ENCODE measurements around the gene GNAZ. TPM values are rescaled to one million over a fixed set of nuclear protein-coding genes. Genes with fewer than 3 reads are reported as not detected.

The GNAZ gene
- total RNA-seq, 4 donors from 2014 or later, result 4.2 to 8.2 (median 4.8) TPM

DNA sequence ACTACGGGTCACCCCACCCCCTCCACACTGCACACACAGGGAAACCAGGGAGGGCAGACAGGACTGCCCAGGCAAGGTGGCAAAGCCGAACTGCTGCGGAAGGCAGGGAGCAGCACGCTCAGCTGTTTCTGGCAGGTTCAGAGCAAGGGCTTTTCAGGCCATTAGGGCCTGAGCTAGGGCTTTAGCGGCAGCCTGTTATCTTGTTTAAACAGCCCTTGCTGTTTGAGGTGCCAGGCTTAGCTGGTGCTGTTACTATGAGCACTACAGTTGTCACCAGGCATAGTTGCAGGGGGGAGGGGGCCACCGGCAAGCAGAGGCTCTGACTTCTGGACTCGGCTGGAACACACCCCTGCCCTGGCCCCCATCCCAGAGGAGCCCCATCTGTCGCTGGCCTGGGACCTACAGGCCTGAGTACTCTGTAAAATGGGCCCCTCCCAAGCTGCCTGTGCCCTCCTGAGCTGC, 36.6 kb downstream of the GNAZ start:
- no peaks in the 10 kb centered on the region for H3K27me3 ChIP-seq
- no peak overlapping the region for H3K4me3 ChIP-seq (replicated peaks in 1 of 3)
- DNase-seq, result peak; percentile 13 to 33
- WGBS, 2 donors, result 79 to 87% methylated on average over 4 to 5 of the region's 8 CpGs
- H3K27ac ChIP-seq, result no peak overlapping the region
- peaks cover 0 to 18% of the 10 kb centered on the region in 2 donors for H3K4me1 ChIP-seq
- H3K36me3 ChIP-seq, result no peaks in the 10 kb centered on the region
- TF ChIP-seq, protein P1, sequence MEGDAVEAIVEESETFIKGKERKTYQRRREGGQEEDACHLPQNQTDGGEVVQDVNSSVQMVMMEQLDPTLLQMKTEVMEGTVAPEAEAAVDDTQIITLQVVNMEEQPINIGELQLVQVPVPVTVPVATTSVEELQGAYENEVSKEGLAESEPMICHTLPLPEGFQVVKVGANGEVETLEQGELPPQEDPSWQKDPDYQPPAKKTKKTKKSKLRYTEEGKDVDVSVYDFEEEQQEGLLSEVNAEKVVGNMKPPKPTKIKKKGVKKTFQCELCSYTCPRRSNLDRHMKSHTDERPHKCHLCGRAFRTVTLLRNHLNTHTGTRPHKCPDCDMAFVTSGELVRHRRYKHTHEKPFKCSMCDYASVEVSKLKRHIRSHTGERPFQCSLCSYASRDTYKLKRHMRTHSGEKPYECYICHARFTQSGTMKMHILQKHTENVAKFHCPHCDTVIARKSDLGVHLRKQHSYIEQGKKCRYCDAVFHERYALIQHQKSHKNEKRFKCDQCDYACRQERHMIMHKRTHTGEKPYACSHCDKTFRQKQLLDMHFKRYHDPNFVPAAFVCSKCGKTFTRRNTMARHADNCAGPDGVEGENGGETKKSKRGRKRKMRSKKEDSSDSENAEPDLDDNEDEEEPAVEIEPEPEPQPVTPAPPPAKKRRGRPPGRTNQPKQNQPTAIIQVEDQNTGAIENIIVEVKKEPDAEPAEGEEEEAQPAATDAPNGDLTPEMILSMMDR (IDR thresholded peaks at IDR 0.05), result no peak
- no peaks in the 10 kb centered on the region for H3K9me3 ChIP-seq
- intact Hi-C loops (cut with DNase I), result no loop called here

DNA sequence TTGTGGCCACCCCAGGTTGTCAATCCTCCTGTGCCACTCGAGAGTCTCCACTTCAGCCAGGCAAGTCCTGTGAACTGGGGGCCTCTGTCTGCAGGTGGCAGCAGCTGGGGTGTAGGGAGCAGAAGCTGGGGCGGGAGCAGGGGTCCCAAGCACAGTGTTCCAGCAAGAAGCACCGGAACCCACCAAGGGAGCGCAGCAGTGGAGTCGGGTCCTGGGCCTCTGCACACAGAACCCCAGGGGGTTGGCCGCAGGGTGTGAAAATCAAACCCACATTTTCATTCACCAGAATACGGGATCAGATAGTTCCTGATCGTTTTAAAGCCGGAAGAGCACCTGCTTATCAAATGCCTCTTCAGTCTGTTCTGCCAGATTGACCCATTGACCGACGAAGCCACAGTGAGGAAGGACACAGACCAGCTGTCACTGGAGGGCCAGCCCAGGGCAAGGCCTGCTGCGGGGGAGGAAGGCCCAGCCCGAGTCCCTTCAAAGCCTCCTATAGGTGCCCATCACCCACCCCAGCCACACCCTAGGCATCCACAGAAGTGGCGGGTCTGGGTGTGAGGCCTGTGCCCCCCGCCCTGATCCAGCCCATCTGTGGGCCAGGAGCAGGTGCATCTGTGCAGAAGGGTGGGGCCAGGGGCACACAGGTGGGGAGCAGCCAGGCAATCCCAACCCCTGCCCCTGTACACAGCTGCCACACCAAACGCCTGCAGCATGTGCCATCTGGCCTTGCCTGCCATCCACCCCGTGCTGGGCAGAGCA, 37.3 kb downstream of the GNAZ start:
- no peak for DNase-seq
- intact Hi-C loops (cut with DNase I), result no loop called here
- H3K27me3 ChIP-seq, result no peaks in the 10 kb centered on the region
- H3K27ac ChIP-seq, result no peak overlapping the region
- no peak overlapping the region for H3K4me3 ChIP-seq (replicated peaks in 1 of 3)
- H3K4me1 ChIP-seq, result peaks cover 0 to 15% of the 10 kb centered on the region in 2 donors
- no peaks in the 10 kb centered on the region for H3K36me3 ChIP-seq
- TF ChIP-seq, protein P1 (IDR thresholded peaks at IDR 0.05), result no peak
- TF ChIP-seq POLR2A (IDR thresholded peaks at IDR 0.05), result no peak
- no peaks in the 10 kb centered on the region for H3K9me3 ChIP-seq
- 88 to 92% methylated on average over 5 to 16 of the region's 17 CpGs for WGBS, 2 donors

DNA sequence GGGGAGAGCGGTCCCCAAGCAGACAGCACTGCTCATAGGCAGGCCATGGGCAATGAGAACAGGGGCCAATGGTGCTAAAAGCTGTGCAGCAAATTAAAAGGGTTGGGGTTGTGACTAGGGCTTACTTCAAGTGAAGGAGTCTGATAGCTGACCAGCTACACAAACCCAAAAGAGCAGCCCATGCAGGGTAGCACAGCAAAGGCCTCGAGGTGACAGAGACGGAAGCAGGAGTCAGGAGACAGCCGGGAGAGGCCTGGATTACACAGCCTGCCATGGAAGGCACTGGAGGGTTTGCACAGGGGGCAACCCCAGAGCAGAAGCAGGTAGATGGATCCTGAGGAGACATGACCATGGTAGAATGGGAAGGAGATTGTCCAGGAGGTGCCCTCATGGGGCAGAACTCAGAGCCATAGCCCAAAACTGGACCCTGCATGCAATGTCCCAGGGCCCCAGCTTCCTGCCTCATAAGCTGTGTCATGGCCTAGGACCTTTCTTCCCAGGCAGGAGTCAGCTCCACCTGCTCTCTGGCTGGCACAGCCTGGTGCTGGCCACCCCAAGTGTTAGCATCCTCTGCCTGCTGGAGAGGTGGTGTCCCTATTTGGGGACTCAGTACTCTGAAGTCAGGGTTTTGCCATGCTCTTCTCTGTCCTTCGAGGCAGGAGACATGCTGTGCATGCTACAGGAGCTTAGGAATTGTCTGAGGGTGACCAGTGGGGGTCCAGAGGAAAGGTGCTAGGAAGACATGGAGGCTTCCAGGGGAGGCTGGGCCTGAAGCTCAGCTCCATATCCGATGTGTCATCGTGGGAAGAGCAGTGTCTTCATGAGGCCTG, 38.1 kb downstream of the GNAZ start:
- TF ChIP-seq, protein P1 (IDR thresholded peaks at IDR 0.05), result no peak
- no peak for TF ChIP-seq POLR2A (IDR thresholded peaks at IDR 0.05)
- H3K36me3 ChIP-seq, result no peaks in the 10 kb centered on the region
- WGBS, 2 donors, result 93% methylated on average over 6 to 7 of the region's 7 CpGs
- H3K4me1 ChIP-seq, result peaks cover 0 to 11% of the 10 kb centered on the region in 2 donors
- H3K27me3 ChIP-seq, result no peaks in the 10 kb centered on the region
- DNase-seq, result no peak
- no peak overlapping the region for H3K27ac ChIP-seq
- intact Hi-C loops (cut with DNase I), result no loop called here
- no peaks in the 10 kb centered on the region for H3K9me3 ChIP-seq
- no peak overlapping the region for H3K4me3 ChIP-seq (replicated peaks in 1 of 3)

DNA sequence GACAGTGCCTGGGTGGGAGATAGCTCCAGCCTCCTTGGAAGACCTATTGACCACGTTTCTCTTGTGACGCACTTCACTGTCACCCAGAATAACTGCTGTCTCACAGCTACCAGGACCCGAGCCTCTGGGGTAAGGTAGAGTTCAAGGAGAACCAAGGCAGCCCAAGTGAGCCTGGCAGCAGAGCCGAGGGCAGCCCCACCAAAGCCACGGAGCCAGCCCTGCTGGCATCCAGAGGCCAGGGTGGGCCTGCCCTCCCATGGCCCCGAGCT, 38.7 kb downstream of the GNAZ start:
- TF ChIP-seq POLR2A (IDR thresholded peaks at IDR 0.05), result no peak
- TF ChIP-seq, protein P1 (IDR thresholded peaks at IDR 0.05), result no peak
- no peaks in the 10 kb centered on the region for H3K9me3 ChIP-seq
- no peaks in the 10 kb centered on the region for H3K36me3 ChIP-seq
- H3K4me3 ChIP-seq (replicated peaks in 1 of 3), result no peak overlapping the region
- peaks cover 0 to 11% of the 10 kb centered on the region in 2 donors for H3K4me1 ChIP-seq
- DNase-seq, result no peak
- H3K27me3 ChIP-seq, result no peaks in the 10 kb centered on the region
- H3K27ac ChIP-seq, result no peak overlapping the region
- WGBS, 2 donors, result 90 to 94% methylated on average over 5 to 6 of the region's 6 CpGs
- intact Hi-C loops (cut with DNase I), result no loop called here

DNA sequence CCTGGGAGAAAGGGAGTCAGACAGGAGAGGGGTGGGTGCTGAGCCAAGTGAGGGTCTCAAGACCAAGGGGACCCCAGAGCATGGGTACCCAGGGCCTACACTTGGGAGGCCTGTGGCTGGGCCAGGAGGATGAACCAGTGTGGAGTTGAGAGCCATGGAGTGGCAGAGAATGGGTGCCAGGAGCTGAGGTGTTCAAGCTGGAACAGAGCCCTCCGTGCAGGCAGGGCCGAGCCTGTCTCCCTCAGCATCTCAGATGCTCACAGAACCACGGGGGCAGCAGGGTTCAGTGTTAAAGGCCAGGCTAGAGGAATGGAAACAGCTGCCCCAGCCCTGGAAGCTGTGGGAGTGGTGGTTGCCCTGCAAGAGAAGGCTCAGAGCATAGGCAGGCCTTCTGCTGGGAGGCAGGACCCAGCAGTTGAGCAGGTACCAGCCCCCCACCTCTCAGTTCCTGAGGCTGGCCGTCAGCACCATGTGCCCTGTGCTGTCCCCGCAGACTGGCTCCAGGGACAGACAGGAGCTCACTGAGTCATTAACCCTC, 39.2 kb downstream of the GNAZ start:
- H3K27ac ChIP-seq, result no peak overlapping the region
- peaks cover 0 to 11% of the 10 kb centered on the region in 2 donors for H3K4me1 ChIP-seq
- no peaks in the 10 kb centered on the region for H3K27me3 ChIP-seq
- intact Hi-C loops (cut with DNase I), result no loop called here
- H3K9me3 ChIP-seq, result no peaks in the 10 kb centered on the region
- no peak overlapping the region for H3K4me3 ChIP-seq (replicated peaks in 1 of 3)
- H3K36me3 ChIP-seq, result no peaks in the 10 kb centered on the region
- no peak for TF ChIP-seq POLR2A (IDR thresholded peaks at IDR 0.05)
- TF ChIP-seq, protein P1 (IDR thresholded peaks at IDR 0.05), result no peak
- DNase-seq, result no peak
- 81 to 92% methylated on average over 2 to 5 of the region's 5 CpGs for WGBS, 2 donors

Data from thyroid gland (tissue), 4 donors.